Stomach (tissue), 9 donors: Measurements from ENCODE around the gene SLC7A14. TPM values are rescaled to one million over a fixed set of nuclear protein-coding genes. Genes with fewer than 3 reads are reported as not detected.

Experiments used
- DNase-seq, 2 donors: peaks; one replicate each; pipeline versions ENCODE4 v3.0.0 to v3.0.0-alpha.2; 2013 to 2019
- H3K27ac ChIP-seq, 5 donors: fragments of 200-600 bp in 4 of 5; sonication (generic) in 4 of 5; one replicate each; pipeline ENCODE4 v1.5.1; 2013 to 2019; ENCODE audit warnings: mild to moderate bottlenecking in 1 of 5, moderate library complexity in 1 of 5
- H3K27me3 ChIP-seq, 3 donors: fragments of 200-600 bp; sonication (generic); one replicate each; pipeline ENCODE4 v1.5.1; 2017 to 2019; ENCODE audit warnings: mixed run types in 1 of 3
- H3K36me3 ChIP-seq, 4 donors: fragments of 200-600 bp; sonication (generic); 1 replicate in 3 of 4; 2 replicates in 1 of 4; pipeline ENCODE4 v1.5.1; 2016 to 2019
- H3K4me1 ChIP-seq, 4 donors: fragments of 200-600 bp; sonication (generic); one replicate each; pipeline ENCODE4 v1.5.1; 2016 to 2019
- H3K4me3 ChIP-seq, 4 donors: fragments of 200-600 bp; sonication (generic) in 3 of 4; one replicate each; pipeline ENCODE4 v1.5.1; 2016 to 2019; ENCODE audit warnings: mild to moderate bottlenecking in 1 of 4
- H3K9me3 ChIP-seq, 4 donors: fragments of 200-600 bp; sonication (generic); one replicate each; pipeline ENCODE4 v1.5.1; 2016 to 2019
- CTCF ChIP-seq, 7 experiments: fragments of 450-650 bp in 4 of 7; fragments of 200-600 bp in 3 of 7; sonication (generic) in 3 of 7; IDR thresholded peaks; one replicate each; pipeline ENCODE4 v1.5.1; 2016 to 2019; ENCODE audit warnings: antibody characterized with exemption in 7 of 7, control low read depth in 2 of 7, mild to moderate bottlenecking in 1 of 7
- EP300 ChIP-seq: sonication (generic); formaldehyde crosslinking; IDR thresholded peaks from one replicate; pipeline ENCODE4 v1.6.1; 2017; ENCODE audit warnings: antibody characterized with exemption
- POLR2A ChIP-seq, 4 donors: fragments of 450-650 bp; IDR thresholded peaks; one replicate each; pipeline ENCODE4 v1.6.1; 2016; ENCODE audit warnings: antibody characterized with exemption in 4 of 4, control low read depth in 2 of 4, mild to moderate bottlenecking in 1 of 4, moderate library complexity in 1 of 4
- POLR2AphosphoS5 ChIP-seq, 3 donors: sonication (generic); formaldehyde crosslinking; IDR thresholded peaks; one replicate each; pipeline ENCODE4 v1.6.1; 2016; ENCODE audit warnings: antibody characterized with exemption in 3 of 3
- WGBS, 5 donors: extraction: QIAGEN DNeasy Blood & Tissue Kit in 3 of 5; methylation state at CpG; one replicate each; pipeline versions ENCODE4 v1.1.5 to v1.1.7; 2013 to 2018; 5-methylcytosine and 5-hydroxymethylcytosine counted together
- intact Hi-C: fragments of 100-400 bp; cut with DNase I; formaldehyde crosslinking; loops from one replicate; pipeline ENCODE4 v1.15.1; 2023; ENCODE audit warnings: low total_unique reads
- polyA plus RNA-seq, 3 donors: library from polyadenylated mRNA; stranded (reverse); fragments of 200-250 nt; gene quantifications; one replicate each; pipeline ENCODE4 v1.2.3, GENCODE V29; 2013
- total RNA-seq, 5 donors: library from RNA; depleted of rRNA; stranded (reverse); fragments of >200 nt; gene quantifications; one replicate each; pipeline versions ENCODE4 v1.1.0 to v1.2.3, GENCODE V29; 2014 to 2016
- donor health status: healthy with polysubstance abuse.
- donor health status: Bipolar disorder and iron deficiency.
- donor health status: healthy.

Gene SLC7A14
- total and polyA plus RNA-seq, 8 donors: 0.10 to 2.4 (median 0.43) TPM; not detected in 5

GRCh38 chr3:170442947-170443346 lies 142.9 kb downstream of the SLC7A14 start:
- intact Hi-C loops: no loop called here
- Histone ChIP-seq H3K27me3 (no peaks in the 10 kb centered on the region), H3K36me3 (no peaks in the 10 kb centered on the region), H3K4me1 (no peaks in the 10 kb centered on the region), H3K9me3 (no peaks in the 10 kb centered on the region), H3K4me3 (no peak overlapping the region), H3K27ac (no peak overlapping the region)
- no peak for TF ChIP-seq EP300
- TF ChIP-seq POLR2AphosphoS5 (IDR thresholded peaks at IDR 0.05): no peak
- no peak for TF ChIP-seq CTCF (IDR thresholded peaks at IDR 0.05)
- TF ChIP-seq POLR2A (IDR thresholded peaks at IDR 0.05): no peak
- no peak for DNase-seq

- H3K27ac ChIP-seq: no peak overlapping the region
- 87 to 95% (median 90%) methylated on average over 4 of the region's 4 CpGs for WGBS, 5 donors
- no peak overlapping the region for H3K4me3 ChIP-seq
- H3K36me3 ChIP-seq: no peaks in the 10 kb centered on the region
- DNase-seq: no peak
- H3K4me1 ChIP-seq: no peaks in the 10 kb centered on the region
- intact Hi-C loops: no loop called here
- H3K27me3 ChIP-seq: no peaks in the 10 kb centered on the region
- H3K9me3 ChIP-seq: no peaks in the 10 kb centered on the region
- no peak for TF ChIP-seq EP300
- no peak for TF ChIP-seq POLR2A (IDR thresholded peaks at IDR 0.05)
- TF ChIP-seq CTCF (IDR thresholded peaks at IDR 0.05): no peak
- no peak for TF ChIP-seq POLR2AphosphoS5 (IDR thresholded peaks at IDR 0.05)
These were observed 144.5 kb downstream of the SLC7A14 start for GRCh38 chr3:170441412-170441811.

GRCh38 chr3:170440344-170440743 lies 145.5 kb downstream of the SLC7A14 start:
- TF ChIP-seq POLR2AphosphoS5 (IDR thresholded peaks at IDR 0.05): no peak
- TF ChIP-seq CTCF (IDR thresholded peaks at IDR 0.05): no peak
- no peak for TF ChIP-seq EP300
- no peak for TF ChIP-seq POLR2A (IDR thresholded peaks at IDR 0.05)
- Histone ChIP-seq H3K9me3 (no peaks in the 10 kb centered on the region), H3K27me3 (no peaks in the 10 kb centered on the region), H3K27ac (no peak overlapping the region), H3K4me3 (no peak overlapping the region), H3K36me3 (no peaks in the 10 kb centered on the region), H3K4me1 (no peaks in the 10 kb centered on the region)
- intact Hi-C loops: no loop called here
- DNase-seq: no peak
- WGBS, 5 donors: 86 to 97% (median 91%) methylated on average over 2 of the region's 2 CpGs

GRCh38 chr3:170438836-170439235 lies 147.0 kb downstream of the SLC7A14 start:
- Histone ChIP-seq H3K27me3 (no peaks in the 10 kb centered on the region), H3K4me1 (no peaks in the 10 kb centered on the region), H3K27ac (no peak overlapping the region), H3K36me3 (no peaks in the 10 kb centered on the region), H3K4me3 (no peak overlapping the region), H3K9me3 (no peaks in the 10 kb centered on the region)
- TF ChIP-seq POLR2AphosphoS5 (IDR thresholded peaks at IDR 0.05): no peak
- no peak for TF ChIP-seq EP300
- no peak for TF ChIP-seq CTCF (IDR thresholded peaks at IDR 0.05)
- no peak for TF ChIP-seq POLR2A (IDR thresholded peaks at IDR 0.05)
- DNase-seq: no peak
- whole genome bisulfite sequencing, 5 donors: 91 to 100% (median 98%) methylated on average over 1 of the region's 1 CpG
- intact Hi-C loops: no loop called here
